GM21786 (cell line): Measurements from ENCODE around the gene CCBE1.

Source experiments
- ATAC-seq: cut with Tn5 transposase; IDR thresholded peaks from one replicate; pipeline ENCODE4 v1.9.1; 2021; ENCODE audit not compliant: unreplicated experiment

The CCBE1 gene

DNA sequence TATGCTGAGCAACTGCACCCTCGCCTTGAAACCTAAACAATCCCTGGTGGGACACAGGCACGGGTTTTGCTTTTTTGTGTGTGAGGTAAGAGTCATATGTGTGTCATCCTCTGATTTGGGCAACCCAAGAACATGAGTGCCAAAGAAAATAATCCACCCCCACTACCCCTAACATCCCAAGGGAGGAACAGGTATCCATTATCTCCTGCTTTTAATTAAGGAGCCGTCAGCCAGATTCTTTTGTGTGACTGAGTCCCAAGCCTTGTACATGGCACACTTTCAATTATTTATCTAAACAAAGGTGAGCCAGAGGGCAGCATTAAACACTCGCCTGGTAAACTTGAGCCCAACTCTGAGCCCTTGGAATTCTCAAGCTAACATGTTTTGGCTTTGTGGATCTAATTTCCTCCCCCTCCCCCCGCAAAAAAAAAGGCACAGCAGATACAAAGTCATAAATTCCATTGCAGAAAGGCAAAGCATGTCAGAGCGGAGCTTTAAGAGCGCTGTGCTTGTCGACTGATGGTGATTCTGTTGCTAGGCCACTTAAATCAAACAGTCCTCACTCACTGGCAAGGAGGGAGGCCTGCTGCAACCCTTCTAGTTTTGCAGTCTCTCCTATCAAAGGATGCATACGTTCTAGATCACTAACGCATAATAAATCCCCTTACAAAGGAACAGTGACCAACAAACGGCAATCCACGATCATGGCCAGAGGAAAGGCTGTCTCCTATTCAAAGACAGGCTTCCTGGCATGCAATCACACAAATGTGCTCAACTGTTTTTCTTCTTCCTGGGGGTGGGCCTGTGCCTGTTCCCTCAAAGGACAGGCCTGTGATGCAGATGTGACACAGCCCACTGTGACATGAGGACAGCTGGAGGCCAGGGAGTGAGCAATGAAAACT lies 194.7 kb downstream of the CCBE1 start:
- no peak for ATAC-seq

DNA sequence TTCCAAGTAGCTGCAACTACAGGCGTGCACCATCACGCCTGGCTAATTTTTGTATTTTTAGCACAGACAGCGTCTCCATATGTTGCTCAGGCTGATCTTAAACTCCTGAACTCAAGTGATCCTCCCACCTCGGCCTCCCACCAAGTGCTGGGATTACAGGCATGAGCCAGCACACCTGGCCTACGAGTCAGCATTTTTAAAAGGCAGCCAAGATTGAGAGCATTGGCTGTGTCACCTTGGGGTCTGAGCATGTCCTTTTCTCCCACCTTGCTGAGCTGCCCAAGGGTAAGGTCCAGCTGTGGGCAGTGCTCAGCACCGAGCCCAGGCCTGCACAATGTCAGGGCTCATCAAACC lies 195.3 kb downstream of the CCBE1 start:
- ATAC-seq: no peak

DNA sequence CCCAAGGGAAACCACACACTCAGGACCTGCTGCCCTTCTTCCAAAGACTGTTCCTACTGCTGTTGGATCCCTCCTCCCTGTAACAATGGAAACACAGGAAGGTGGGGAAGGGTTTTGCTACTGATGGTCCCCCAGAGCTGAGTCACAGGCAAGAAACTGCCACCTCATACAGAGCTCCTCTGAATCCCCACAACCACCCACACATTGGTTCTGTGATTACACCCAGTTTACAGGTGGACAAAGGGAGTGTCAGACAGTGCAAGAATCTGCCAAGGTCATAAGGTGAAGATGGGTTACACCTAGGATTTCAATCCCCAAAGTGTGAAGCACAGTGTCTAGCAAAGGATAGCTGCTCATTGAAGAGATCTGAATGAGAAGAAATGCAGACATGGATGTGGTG lies 196.5 kb downstream of the CCBE1 start:
- no peak for ATAC-seq

DNA sequence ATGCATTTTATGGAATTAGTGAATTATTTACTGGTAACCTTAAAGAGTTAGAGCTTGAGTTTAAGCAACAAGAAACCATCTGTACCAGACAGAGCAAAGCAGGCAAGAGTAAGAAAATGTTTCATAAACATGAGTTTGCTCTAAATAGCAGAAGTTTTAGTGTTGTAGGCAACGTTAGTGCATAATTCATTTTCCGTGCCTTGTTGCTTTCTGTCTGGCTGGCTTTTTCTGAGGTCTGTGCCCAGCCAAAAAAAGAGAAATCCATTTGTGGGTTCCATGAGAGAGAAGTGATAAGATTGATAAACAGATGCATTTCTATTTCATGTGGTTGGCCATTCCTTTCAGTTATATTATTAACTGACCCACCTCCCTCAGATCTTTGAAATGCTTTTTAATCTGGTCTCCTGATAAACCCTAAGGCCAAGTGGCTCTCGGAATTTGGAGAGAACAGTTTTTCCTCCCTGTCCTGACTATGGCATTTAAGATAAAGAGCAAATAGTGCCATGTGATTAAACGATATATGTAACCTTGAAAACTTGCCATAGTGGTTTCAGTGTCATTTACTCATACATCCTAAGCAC lies 198.6 kb downstream of the CCBE1 start:
- ATAC-seq: no peak

DNA sequence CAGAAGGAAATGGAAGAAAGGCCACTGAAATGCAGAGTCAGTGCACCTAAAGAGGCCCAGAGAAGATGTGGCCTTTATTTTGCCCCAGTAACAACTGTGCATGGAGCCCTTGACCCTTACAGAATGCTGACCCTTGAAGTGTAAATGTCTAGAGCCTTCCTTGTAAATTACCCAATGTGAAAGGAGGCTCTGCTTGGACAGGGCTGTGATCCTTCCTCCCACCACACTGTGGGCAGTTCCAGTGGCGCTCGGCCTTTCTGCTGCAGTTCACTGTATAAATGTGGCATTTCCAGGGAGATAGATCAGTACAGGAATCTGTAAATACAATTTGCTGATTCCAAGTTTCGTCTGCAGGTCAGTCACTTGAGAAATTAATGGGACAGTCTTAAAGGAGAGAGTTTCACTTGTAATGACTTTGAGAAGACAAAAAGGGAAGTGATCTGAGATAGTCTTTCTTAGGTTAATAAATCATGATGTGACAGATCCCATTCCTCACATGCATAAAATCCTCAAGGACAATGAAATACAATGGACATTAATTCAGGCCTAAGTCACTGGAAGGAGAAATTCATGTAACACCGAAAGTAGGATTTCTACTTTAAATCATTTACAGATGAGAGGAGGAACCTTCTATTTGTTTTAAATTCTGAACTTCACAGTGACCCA lies 204.3 kb downstream of the CCBE1 start:
- no peak for ATAC-seq

DNA sequence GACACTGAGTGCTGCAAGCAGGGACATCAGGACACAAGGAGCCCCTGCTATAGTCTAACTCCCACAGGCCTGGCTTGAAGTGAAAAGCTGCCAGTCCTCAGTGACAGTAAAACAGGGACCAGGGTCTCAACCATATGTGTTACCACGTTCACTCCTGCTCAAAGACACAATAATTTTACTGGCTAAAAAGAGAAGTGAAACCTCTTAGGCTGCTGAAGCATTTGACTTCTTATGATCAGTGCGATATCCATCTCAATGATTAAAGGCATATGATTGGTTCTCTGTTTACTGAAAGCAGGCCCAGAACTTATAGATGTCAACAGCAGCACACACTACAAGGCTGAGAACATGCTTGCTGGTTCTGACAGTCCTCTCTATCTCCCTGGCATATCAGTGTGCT lies 208.3 kb downstream of the CCBE1 start:
- ATAC-seq: no peak

DNA sequence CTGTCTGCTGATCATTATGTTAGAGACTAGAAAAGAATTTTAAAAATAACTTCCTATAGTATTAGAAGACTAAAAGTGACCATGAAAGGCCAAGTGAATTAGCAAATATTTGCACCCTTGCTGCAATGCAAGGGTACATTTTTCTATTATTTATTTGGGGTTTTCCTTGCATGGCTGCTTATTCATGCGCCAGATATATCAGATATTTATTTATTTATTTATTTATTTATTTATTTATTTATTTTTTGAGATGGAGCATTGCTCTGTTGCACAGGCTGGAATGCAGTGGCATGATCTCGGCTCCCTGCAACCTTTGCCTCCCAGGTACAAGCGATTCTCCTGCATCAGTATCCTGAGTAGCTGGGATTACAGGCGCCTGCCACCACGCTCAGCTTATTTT lies 211.8 kb downstream of the CCBE1 start:
- no peak for ATAC-seq

DNA sequence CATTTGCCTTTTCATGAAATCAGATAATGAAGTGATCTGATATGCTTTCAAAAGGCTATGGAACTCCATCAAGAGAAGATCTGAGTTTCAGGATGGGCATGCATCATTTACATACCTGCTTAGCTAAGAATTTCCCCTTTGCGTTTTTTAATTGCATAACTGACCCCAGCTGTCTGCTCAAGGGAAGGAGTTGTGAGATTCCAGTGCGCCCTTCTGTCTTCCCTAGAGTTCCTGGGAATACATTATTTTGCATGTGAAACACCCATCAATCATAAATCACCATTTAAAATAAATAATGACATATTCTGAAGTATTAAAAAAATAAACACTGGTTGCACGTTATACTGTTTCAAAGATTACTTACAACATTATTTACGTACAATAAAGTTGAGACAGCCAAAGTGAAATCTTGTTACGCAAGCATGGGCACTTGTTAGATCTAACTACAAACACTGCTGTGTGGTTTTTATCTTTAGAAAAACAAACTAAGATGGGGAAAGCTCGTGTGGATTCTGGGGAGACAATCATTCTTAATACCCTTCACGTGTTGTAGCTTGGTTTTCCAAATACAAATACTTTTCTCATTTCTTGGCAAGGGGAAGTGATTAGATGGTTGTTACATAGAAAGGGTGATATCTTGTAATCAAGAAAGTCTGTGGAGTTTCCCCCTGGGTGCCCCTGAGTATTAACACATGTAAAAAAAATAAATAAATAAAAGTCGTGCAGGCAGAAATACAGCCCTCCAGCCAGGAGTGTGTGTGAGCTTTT lies 212.5 kb downstream of the CCBE1 start:
- ATAC-seq: no peak

DNA sequence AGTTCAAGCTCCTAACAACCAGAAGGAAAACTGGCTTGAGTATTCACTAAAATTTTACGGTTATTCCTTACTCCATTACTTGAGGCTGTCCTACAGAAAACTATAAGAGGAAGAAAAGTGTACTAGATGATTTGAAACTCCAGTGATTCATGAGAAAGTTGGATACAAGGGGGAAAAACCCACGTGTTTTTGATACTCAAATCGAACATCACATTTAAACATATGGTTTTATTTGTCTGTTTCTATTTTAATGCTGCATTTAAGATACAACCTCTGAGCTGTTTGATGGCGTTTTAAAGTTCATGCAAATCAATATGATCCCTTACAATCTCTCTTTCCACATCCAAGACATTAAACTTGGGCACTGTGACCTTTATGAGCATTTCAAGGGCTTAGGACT lies 213.1 kb downstream of the CCBE1 start:
- no peak for ATAC-seq

DNA sequence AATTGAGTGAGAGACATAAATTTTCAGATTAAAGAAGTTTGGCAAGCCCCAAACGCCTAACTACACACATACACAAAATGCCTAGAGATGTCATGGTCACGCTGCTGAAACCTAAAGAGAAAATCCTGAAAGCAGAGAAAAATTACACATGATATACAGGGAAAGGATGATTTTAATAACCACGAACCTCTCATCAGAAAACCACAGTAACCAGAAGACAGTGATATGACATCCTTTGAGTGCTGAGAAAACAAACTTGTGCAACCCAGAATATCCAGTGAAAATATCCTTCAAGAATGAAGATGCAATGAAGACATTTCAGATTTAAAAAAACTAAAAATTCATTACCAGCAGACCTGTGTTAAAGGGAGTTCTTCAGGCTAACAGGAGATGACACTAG lies 215.8 kb downstream of the CCBE1 start:
- no peak for ATAC-seq

DNA sequence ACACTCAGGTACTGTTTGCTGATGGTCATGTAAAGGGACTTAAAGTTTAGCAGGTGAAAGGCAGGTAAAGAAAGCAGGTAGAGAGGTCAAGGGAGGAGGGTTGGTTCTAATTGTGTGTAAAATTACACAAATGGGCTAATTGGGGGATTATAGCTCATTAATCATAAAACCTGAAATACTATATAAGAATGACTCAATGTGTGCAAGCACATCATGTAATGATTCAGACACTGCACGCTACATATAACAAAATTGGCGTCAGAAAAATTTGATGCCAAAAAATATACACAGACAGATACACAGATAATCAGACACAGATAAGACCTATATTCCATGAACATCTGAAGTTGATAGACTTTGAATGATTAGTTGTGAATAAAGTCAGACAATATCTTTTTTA lies 217.4 kb downstream of the CCBE1 start:
- ATAC-seq: no peak

DNA sequence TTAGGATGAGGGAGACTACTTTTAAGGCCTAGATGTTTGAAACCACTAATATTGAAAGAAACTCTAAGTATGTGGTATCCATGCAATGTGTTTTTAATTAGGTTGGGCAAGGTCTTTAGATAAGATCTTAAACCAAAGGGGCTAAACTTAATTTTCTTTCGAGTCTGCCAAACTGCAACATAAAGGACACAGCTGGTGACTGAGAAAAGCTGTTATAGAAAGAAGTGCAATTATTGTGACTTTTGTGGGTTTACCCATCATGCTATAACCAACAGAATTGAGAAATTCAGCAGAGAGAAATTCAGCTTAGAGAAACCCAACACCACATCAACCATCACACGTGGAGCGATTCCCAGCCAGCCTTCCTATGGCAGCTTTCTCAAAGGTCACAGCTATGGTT lies 218.6 kb downstream of the CCBE1 start:
- no peak for ATAC-seq

DNA sequence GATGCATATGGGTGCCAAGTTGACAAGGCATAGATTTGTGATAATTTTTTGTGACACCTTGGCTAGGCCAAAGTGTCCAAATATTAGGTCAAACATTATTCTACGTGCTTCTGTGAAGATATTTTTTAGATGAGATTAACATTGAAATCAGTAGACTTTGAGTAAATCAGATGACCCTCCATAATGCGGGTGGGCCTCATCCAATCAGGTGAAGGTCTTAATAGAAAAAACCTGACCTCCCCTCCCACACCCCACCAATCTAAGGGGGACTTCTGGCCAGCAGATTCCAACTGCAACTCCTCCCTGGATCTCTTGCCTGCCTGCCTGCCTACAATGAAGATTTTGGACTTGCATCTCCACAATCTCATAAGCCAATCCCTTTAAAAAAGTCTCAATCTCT lies 219.4 kb downstream of the CCBE1 start:
- no peak for ATAC-seq

DNA sequence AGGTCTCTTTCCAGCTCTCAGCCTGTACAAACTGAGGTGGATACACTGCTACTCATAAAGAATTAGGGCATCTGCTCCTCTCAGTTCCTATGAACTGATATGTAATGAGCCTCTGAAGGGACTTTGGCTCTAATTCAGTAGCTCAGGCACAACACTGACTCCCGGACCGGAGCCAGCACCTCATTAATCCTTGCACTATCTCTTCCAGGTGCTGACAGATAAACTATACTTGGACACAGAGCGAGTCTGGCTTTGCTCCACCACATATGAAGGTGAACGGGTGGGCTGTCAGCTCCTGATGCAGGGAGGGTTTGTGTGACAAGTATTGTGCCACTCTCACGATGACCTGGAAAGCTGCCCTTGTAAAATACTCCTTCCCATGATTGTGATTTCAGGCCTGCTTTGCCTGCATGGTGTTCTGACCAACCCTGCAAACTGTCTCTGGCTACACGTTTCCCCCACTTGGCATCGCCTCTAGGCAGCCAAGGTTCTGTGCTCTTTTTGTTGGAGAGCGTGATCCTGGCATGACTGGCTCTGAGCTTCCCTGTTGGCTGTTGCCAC lies 226.6 kb downstream of the CCBE1 start:
- ATAC-seq: no peak

DNA sequence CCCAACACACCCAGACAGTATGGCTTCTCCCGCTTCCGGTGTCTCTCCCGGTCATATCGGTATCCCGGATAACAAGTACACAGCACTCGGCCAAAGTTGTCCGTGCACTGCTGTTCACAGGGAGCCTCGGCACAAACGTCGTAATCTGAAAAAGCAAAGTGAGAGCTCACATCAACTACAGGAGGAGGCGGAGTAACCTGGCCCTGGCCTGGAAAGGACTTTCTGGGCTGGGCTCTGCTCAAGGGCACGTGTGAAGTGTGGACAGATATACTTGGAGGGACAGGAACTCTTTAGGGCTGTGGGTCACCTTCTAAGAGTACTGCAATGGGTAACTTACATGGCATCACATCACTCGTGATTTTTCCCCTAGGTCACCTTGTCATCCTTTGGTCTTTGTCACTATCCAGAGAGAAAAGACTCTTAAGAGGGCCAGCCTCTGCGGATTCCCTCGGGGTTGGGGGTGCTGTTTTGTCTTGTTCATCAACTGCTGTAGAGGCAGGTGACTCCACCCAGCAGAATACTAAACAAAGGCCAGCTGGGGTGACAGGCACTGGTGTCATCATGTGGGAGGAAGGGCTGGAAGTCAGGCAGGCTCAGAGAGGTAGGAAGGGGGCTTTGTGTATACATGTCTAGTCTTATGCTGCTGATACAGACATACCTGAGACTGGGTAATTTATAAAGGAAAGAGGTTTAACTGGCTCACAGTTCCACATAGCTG lies 227.6 kb downstream of the CCBE1 start:
- no peak for ATAC-seq

DNA sequence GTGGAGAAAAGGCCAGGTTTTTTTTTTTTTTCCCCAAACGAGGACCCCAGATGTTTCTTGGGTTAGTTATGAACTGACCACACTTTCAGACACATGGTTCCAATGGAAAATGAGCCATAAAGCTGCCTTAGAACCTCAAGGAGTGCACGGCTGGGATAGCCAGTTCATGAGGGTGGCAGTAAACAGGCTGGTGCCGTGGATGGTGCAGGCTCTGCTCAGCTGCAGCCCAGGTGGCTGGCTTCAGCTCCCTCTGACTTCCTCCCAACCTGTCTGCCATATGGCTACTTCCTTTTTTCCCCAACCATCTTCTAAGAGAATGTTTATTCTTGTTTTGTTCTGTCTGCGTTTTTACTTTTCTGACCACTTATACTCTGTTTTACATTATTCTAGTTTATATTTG lies 228.4 kb downstream of the CCBE1 start:
- no peak for ATAC-seq

DNA sequence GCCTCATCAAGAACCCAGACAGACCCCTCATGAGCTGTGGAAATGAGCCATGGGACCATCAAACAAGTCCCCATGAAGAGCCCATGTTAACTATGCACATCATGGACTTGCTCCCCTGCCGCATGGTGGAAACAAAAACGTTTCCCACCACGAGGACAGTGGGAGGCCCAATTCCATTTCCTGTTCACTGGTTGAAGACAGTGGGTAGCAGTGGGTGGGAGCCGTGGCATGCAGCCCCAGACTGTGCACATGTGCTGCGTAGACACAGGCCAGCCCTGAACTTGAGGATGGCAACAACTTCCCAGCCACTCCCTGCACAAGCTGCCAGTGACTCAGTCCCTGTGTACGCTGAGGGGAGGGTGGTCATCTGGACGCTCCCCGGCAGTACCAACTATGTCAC lies 229.7 kb downstream of the CCBE1 start:
- ATAC-seq: no peak

DNA sequence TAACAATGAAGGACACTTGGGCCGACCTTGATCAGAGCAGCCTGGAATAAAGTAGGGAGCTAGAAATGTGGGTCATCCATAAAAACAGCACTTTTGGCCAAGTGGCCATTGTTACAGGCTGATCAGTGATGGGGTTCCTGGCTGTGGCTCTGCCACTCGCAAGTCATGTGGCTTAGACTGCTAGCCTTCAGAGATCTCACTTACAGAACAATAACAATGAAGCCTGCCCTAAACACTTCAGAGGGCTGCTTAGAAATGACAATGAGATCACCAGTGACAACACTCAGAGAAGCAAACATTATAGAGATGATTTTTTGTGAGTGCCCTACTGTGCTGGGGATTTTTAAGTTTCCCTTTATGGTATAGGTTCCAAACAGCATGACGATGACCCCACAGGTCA lies 230.2 kb downstream of the CCBE1 start:
- ATAC-seq: no peak

DNA sequence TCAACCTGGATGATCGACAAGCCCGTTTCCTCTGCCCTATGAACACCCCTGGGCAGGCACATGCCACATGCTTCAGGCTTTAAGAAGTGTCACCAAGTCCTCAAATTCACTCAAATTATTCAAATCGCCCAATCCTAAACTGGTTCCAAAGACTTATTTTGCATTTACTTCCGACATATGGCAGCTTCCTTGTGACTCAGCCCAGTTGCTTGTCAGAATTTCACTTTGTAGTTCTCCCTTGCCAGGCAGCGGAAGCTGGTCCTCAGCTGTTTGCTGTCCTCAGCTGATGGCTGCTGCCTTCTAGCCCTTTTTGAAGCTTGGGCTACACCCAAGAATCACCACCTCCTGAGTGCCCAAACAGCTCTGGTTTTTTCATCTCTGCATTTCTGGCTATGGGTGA lies 232.7 kb downstream of the CCBE1 start:
- ATAC-seq: no peak

DNA sequence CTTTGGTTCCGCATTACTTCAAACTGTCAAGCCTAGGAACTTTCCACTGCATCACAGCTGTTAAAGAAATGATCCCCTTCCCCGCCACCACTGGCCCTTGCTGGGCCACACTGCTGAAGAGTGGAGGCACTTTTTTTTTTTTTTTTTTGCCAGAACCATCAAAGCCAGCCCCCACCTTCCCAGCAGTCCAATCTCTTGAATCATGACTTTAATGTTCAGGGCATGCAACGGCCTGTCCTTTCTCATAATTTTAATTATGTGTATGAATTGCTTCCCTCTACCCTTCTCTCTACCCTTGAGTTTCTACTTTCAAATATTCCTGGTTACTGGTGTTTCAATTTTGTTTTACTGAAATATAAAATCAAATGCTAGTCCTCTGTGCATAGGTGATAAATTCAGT lies 236.1 kb downstream of the CCBE1 start:
- ATAC-seq: no peak

DNA sequence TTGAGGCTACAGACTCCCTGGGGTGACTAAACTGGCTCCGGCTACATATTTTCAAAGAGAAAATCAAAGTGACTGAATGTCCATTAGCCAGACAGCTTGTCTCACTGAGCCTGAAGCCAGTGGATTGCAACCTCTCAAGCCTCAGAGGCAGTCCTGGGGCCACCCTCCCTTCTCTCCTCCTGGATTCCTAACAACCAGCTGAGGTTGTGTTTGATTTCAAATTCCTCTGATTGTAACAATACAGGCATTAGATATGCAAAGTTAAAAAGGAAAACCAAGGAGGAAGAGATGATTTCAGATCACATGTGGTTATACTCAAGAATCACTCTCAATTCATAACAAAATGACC lies 237.2 kb downstream of the CCBE1 start:
- ATAC-seq: no peak
